Subcutaneous adipose tissue (tissue), 4 donors: Measurements from ENCODE around the gene SIRPD. TPM values are rescaled to one million over a fixed set of nuclear protein-coding genes. Genes with fewer than 3 reads are reported as not detected.

Experiments
- CTCF ChIP-seq: fragments of 450-650 bp; IDR thresholded peaks from one replicate; pipeline ENCODE4 v1.5.1; 2016; ENCODE audit warnings: low read depth, mild to moderate bottlenecking, control low read depth, antibody characterized with exemption, moderate library complexity
- small RNA-seq: library from RNA; depleted of rRNA; stranded (forward); fragments of <200 nt; gene quantifications from one replicate; pipeline ENCODE3, GENCODE V24; 2016
- total RNA-seq, 4 donors: library from RNA; depleted of rRNA; stranded (reverse); fragments of >200 nt; gene quantifications; one replicate each; pipeline ENCODE4 v1.1.0, GENCODE V29; 2016

Gene SIRPD
- total RNA-seq, 4 donors from 2014 or later: 7.8 TPM; not detected in 3

- TF ChIP-seq CTCF: no peak
Observed at GRCh38 chr20:1484438-1485116, 72.9 kb downstream of the SIRPD start.

Small RNA genes lying within 50 kb of the gene (small RNA-seq; reads per million reads assigned to genes)
- not detected for gene RNU6-917P

Other genes starting within 250 kb of the SIRPD start
- 10 to 100 TPM in 1 of 4 donors, 1 to 10 TPM in 3; 2.3 to 12.1 (median 6.6) TPM for gene SDCBP2, start 228.6 kb downstream of the SIRPD start, total RNA-seq
- 100 to 1,000 TPM; 131 to 257 (median 165) TPM for gene FKBP1A, start 164.7 kb downstream of the SIRPD start, total RNA-seq
- 10 to 100 TPM; 43.7 to 60.5 (median 57.8) TPM for gene NSFL1C, start 90.9 kb downstream of the SIRPD start, total RNA-seq
- gene SIRPB2, start 66.3 kb downstream of the SIRPD start, total RNA-seq: 10 to 100 TPM in 3 of 4 donors, 1 to 10 TPM in 1; 8.5 to 53.7 (median 27.5) TPM
- gene SIRPB1, start 62.3 kb upstream of the SIRPD start, total RNA-seq: 10 to 100 TPM in 1 of 4 donors, 1 to 10 TPM in 2, not detected in 1; 4.2 to 48.3 (median 6.2) TPM
- gene SIRPG, start 100.1 kb upstream of the SIRPD start, total RNA-seq: not detected